HepG2 (cell line): ENCODE results near the gene CYTH2. TPM values are rescaled to one million over a fixed set of nuclear protein-coding genes. Genes with fewer than 3 reads are reported as not detected.

Experiments
- ATAC-seq: fragments of 200-7000 bp; cut with Tn5 transposase; 3 replicates; pipeline ENCODE4 v1.9.1; 2020; ENCODE audit warnings: mild to moderate bottlenecking, moderate library complexity
- BruUV-seq: library from RNA; stranded (reverse); fragments of 400-500 nt; replicated peaks from 2 replicates; lab custom pipeline; 2021; lab: Mats Ljungman, UMichigan
- CTCF ChIA-PET: fragments of 300-600 bp; formaldehyde crosslinking; extraction: SDS; loops from one replicate; lab custom pipeline; 2021; ENCODE audit warnings: low total read pairs, inconsistent platforms, low intra/inter-chr PET ratio; lab: Yijun Ruan, JAX
- POLR2A ChIA-PET: fragments of 350-600 bp; sonication (Branson Sonifier 250); formaldehyde crosslinking; loops from one replicate; lab custom pipeline; 2020; ENCODE audit warnings: antibody characterized with exemption, inconsistent platforms; lab: Yijun Ruan, JAX
- DNase-seq: peaks from one replicate; pipeline ENCODE4 v3.0.0-alpha.2; 2015; ENCODE audit warnings: low spot score
- FAIRE-seq: peaks from 3 replicates; lab custom pipeline; 2011; peaks lifted over from hg19 to GRCh38; lab: Jason Lieb, UNC
- H2AFZ ChIP-seq: one replicate; pipeline ENCODE4 v1.6.1; 2011; ENCODE audit warnings: low read length, inconsistent platforms
- H3K27ac ChIP-seq: fragments of 300-600 bp; 3 replicates; pipeline ENCODE4 v1.8.0; 2011; ENCODE audit warnings: mixed run types, mild to moderate bottlenecking, mixed read lengths, low read length, inconsistent platforms; ENCODE audit not compliant: insufficient read depth; ENCODE audit errors: extremely low read length
- H3K27me3 ChIP-seq, 2 experiments: fragments of 200-600 bp in 1 of 2; 2 replicates in 1 of 2; 3 replicates in 1 of 2; pipeline versions ENCODE4 v1.6.0 to v1.8.0; 2011; ENCODE audit warnings: low read length in 2 of 2, mild to moderate bottlenecking in 2 of 2, moderate library complexity in 2 of 2, inconsistent platforms in 1 of 2; ENCODE audit not compliant: insufficient read depth in 2 of 2, control insufficient read depth in 1 of 2
- H3K36me3 ChIP-seq, 2 experiments: fragments of 200-600 bp in 1 of 2; replicated peaks in 1 of 2; 2 replicates in 1 of 2; 3 replicates in 1 of 2; pipeline versions ENCODE4 v1.5.1 to v1.8.0; 2011; ENCODE audit warnings: low read length in 2 of 2, inconsistent platforms in 1 of 2; ENCODE audit not compliant: insufficient read depth in 2 of 2, control insufficient read depth in 1 of 2
- H3K4me1 ChIP-seq: 2 replicates; pipeline ENCODE4 v1.5.1; 2012; ENCODE audit warnings: low read length, inconsistent platforms; ENCODE audit not compliant: insufficient read depth
- H3K4me2 ChIP-seq: 2 replicates; pipeline ENCODE4 v1.6.0; 2011; ENCODE audit warnings: low read depth, low read length, inconsistent platforms
- H3K4me3 ChIP-seq, 3 experiments: fragments of 200-600 bp in 1 of 3; sonication (generic), shearing (Covaris generic) in 1 of 3; replicated peaks in 1 of 3; 2 replicates each; pipeline ENCODE4 v1.5.1; 2011 to 2016; ENCODE audit warnings: low read length in 3 of 3, inconsistent platforms in 2 of 3, low read depth in 2 of 3, mild to moderate bottlenecking in 2 of 3, control low read depth in 1 of 3, mixed read lengths in 1 of 3; ENCODE audit not compliant: insufficient read depth in 1 of 3
- H3K79me2 ChIP-seq: one replicate; pipeline ENCODE4 v1.6.1; 2011; ENCODE audit warnings: low read length, inconsistent platforms; ENCODE audit not compliant: insufficient read depth
- H3K9ac ChIP-seq: 2 replicates; pipeline ENCODE4 v1.6.0; 2011; ENCODE audit warnings: mild to moderate bottlenecking, low read depth, low read length, inconsistent platforms; ENCODE audit not compliant: insufficient read depth
- H3K9me3 ChIP-seq: 2 replicates; pipeline ENCODE4 v1.5.1; 2012; ENCODE audit warnings: mild to moderate bottlenecking, low read length
- H4K20me1 ChIP-seq: 2 replicates; pipeline ENCODE4 v1.6.0; 2011; ENCODE audit warnings: inconsistent platforms, mild to moderate bottlenecking, low read length, moderate library complexity; ENCODE audit not compliant: insufficient read depth
- CREM ChIP-seq, 2 experiments: sonication (generic) in 1 of 2; formaldehyde crosslinking in 1 of 2; IDR thresholded peaks; 2 replicates each; pipeline versions ENCODE4 v1.4.0 to v1.6.1; 2016 to 2020; ENCODE audit warnings: antibody characterized with exemption in 1 of 2, mild to moderate bottlenecking in 1 of 2, missing genetic modification reagents in 1 of 2
- DPF2 ChIP-seq: sonication (generic); formaldehyde crosslinking; IDR thresholded peaks from 2 replicates; pipeline ENCODE4 v1.4.0; 2020; ENCODE audit warnings: mild to moderate bottlenecking, low read depth, missing genetic modification reagents, borderline replicate concordance
- HOXD1 ChIP-seq: sonication (generic); formaldehyde crosslinking; IDR thresholded peaks from 2 replicates; pipeline ENCODE4 v1.5.0; 2020; ENCODE audit warnings: missing genetic modification reagents
- JUND ChIP-seq: sonication (generic); formaldehyde crosslinking; IDR thresholded peaks from 2 replicates; pipeline ENCODE4 v1.8.0; 2022; ENCODE audit warnings: mild to moderate bottlenecking, missing genetic modification reagents
- MAFG ChIP-seq: sonication (generic); formaldehyde crosslinking; IDR thresholded peaks from 2 replicates; pipeline ENCODE4 v1.5.1; 2020; ENCODE audit warnings: mild to moderate bottlenecking, missing genetic modification reagents
- MTA1 ChIP-seq: sonication (generic); formaldehyde crosslinking; IDR thresholded peaks from 2 replicates; pipeline ENCODE4 v1.4.0; 2020; ENCODE audit warnings: missing genetic modification reagents, mild to moderate bottlenecking, borderline replicate concordance
- NFIB ChIP-seq: sonication (generic); formaldehyde crosslinking; IDR thresholded peaks from 2 replicates; pipeline ENCODE4 v1.9.0; 2021; ENCODE audit warnings: missing genetic modification reagents, mild to moderate bottlenecking, borderline replicate concordance
- POLR2AphosphoS5 ChIP-seq: IDR thresholded peaks from 2 replicates; pipeline ENCODE4 v1.6.1; 2012; ENCODE audit warnings: low read depth, low read length
- RBM22 ChIP-seq: fragments of 200-400 bp; formaldehyde crosslinking; optimal IDR thresholded peaks from 2 replicates; pipeline ENCODE3; 2017; ENCODE audit warnings: mild to moderate bottlenecking, low read length, moderate library complexity
- SKI ChIP-seq: fragments of 450-650 bp; IDR thresholded peaks from one replicate; pipeline ENCODE4 v1.6.1; 2018; ENCODE audit warnings: mild to moderate bottlenecking; ENCODE audit not compliant: partially characterized antibody
- SMC3 ChIP-seq: IDR thresholded peaks from 2 replicates; pipeline ENCODE4 v1.6.1; 2011; ENCODE audit warnings: low read length, improper control_type of control experiment
- SMYD3 ChIP-seq: sonication (generic); formaldehyde crosslinking; IDR thresholded peaks from 2 replicates; pipeline ENCODE4 v1.8.1; 2023; ENCODE audit warnings: mild to moderate bottlenecking, missing genetic modification reagents
- SNRNP70 ChIP-seq: fragments of 200-400 bp; formaldehyde crosslinking; IDR thresholded peaks from 2 replicates; pipeline ENCODE4 v1.6.1; 2017; ENCODE audit warnings: mild to moderate bottlenecking, low read depth, low read length, moderate library complexity
- SRF ChIP-seq: IDR thresholded peaks from 2 replicates; pipeline ENCODE4 v1.6.1; 2011; ENCODE audit warnings: mild to moderate bottlenecking, low read depth, low read length, moderate library complexity
- ZBTB2 ChIP-seq: sonication (generic); formaldehyde crosslinking; IDR thresholded peaks from 2 replicates; pipeline ENCODE4 v1.8.0; 2022; ENCODE audit warnings: low read depth, missing genetic modification reagents
- ZC3H13 ChIP-seq: sonication (generic); formaldehyde crosslinking; IDR thresholded peaks from 2 replicates; pipeline ENCODE4 v1.8.1; 2023; ENCODE audit warnings: mild to moderate bottlenecking, missing genetic modification reagents, moderate library complexity
- ZFP82 ChIP-seq: sonication (generic); formaldehyde crosslinking; IDR thresholded peaks from 2 replicates; pipeline ENCODE4 v1.5.1; 2020; ENCODE audit warnings: mild to moderate bottlenecking, missing genetic modification reagents, borderline replicate concordance
- ZKSCAN5 ChIP-seq: sonication (generic); formaldehyde crosslinking; IDR thresholded peaks from 2 replicates; pipeline ENCODE4 v1.5.1; 2020; ENCODE audit warnings: mild to moderate bottlenecking, missing genetic modification reagents
- ZNF614 ChIP-seq: IDR thresholded peaks from 2 replicates; pipeline ENCODE4 v1.6.1; 2018; ENCODE audit warnings: missing biosample characterization, missing genetic modification reagents, inconsistent platforms, borderline replicate concordance
- ZNF660 ChIP-seq: sonication (generic); formaldehyde crosslinking; IDR thresholded peaks from 2 replicates; pipeline ENCODE4 v1.5.1; 2020; ENCODE audit warnings: mild to moderate bottlenecking, low read depth, missing genetic modification reagents, borderline replicate concordance
- ZNF678 ChIP-seq: sonication (generic); formaldehyde crosslinking; IDR thresholded peaks from 2 replicates; pipeline ENCODE4 v1.4.0; 2020; ENCODE audit warnings: mild to moderate bottlenecking, missing genetic modification reagents
- ZNF7 ChIP-seq: IDR thresholded peaks from 2 replicates; pipeline ENCODE4 v1.6.1; 2016; ENCODE audit warnings: missing biosample characterization, missing genetic modification reagents
- ZNF770 ChIP-seq: sonication (generic); formaldehyde crosslinking; IDR thresholded peaks from 2 replicates; pipeline ENCODE4 v1.5.0; 2020; ENCODE audit warnings: mild to moderate bottlenecking, missing genetic modification reagents
- ZNF772 ChIP-seq: sonication (generic); formaldehyde crosslinking; IDR thresholded peaks from 2 replicates; pipeline ENCODE4 v1.5.0; 2020; ENCODE audit warnings: mild to moderate bottlenecking, missing genetic modification reagents
- WGBS: methylation state at CpG from one replicate; pipeline ENCODE4 v1.1.6; 2017; ENCODE audit warnings: low lambda C conversion rate; 5-methylcytosine and 5-hydroxymethylcytosine counted together
- in situ Hi-C: cut with HindIII; loops from 2 replicates; pipeline ENCODE4 v1.10.0; 2017; ENCODE audit warnings: low pct_unique_long_range_greater_than_20kb; ENCODE audit not compliant: extremely low pct_ligation_motif_present
- intact Hi-C: fragments of 100-400 bp; cut with micrococcal nuclease; formaldehyde crosslinking; loops from one replicate; pipeline ENCODE4 v1.10.0; 2022; ENCODE audit not compliant: unreplicated experiment
- polyA plus RNA-seq, 8 experiments: library from polyadenylated mRNA; depleted of rRNA in 3 of 8; stranded (reverse) in 7 of 8; unstranded in 1 of 8; fragments of >200 nt; fragmentation: Illumina TruSeq in 4 of 8; extraction: Trizol in 4 of 8; gene quantifications; 2 replicates each; pipeline versions ENCODE4 v1.2.1 to v1.2.3, GENCODE V29; 2011 to 2016; ENCODE audit warnings: low read depth in 4 of 8, missing spikeins in 1 of 8, mixed read lengths in 1 of 8; ENCODE audit not compliant: insufficient read depth in 1 of 8
- total RNA-seq, 5 experiments: library from RNA; depleted of rRNA; stranded (reverse); fragments of >200 nt; fragmentation: Illumina TruSeq; extraction: Trizol; gene quantifications; 2 replicates each; pipeline ENCODE4 v1.2.3, GENCODE V29; 2016; ENCODE audit warnings: low read depth in 1 of 5

Gene CYTH2
- total and polyA plus RNA-seq, 2 of the 13 experiments (the other 11 are each of a cell fraction or from before 2014, with no cell fraction given), result 16.5 to 39.3 TPM

DNA sequence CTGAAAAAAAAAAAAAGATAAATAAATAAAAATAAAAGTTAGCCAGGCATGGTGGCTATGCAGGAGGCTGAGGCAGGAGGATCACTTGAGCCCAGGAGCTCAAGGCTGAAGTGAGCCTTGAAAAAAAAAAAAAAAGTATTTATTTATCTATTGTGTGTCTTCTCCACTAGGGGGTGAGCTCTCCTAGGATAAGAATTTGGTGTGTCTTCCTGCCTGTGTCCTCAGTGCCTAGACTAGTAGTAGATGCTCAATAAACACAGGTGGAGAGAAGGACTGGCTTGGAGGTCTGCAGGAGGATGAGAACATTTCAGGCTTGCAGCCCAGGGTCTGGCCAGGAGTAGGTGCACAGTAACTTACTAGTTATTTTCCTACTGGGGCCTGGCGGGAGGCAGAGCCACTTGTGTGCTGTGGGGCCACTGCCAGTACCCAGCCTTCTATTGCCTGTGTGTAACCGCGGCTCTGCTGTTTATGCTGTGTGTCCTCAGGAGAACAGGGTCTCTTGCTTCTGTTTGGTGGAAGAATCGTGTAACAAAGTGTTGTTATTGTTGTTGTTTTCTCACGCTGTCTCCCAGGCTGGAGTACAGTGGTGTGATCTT lies 37.1 kb downstream of the CYTH2 start:
- H4K20me1 ChIP-seq, result no peaks in the 10 kb centered on the region
- DNase-seq (peak; percentile 48), FAIRE-seq (no peak), ATAC-seq (no peak)
- no peak overlapping the region for H3K9ac ChIP-seq
- no TSS peak for BruUV-seq
- peaks cover 16% of the 10 kb centered on the region for H3K4me1 ChIP-seq
- no peaks in the 10 kb centered on the region for H3K79me2 ChIP-seq
- H3K36me3 ChIP-seq, result no peaks in the 10 kb centered on the region
- no peak overlapping the region for H3K4me2 ChIP-seq
- ChIA-PET CTCF (interaction anchor here (2.0 to 3.3 kb wide), 2 partner anchors 78 to 83 kb away, joined by 13 to 61 read pairs; no protein-coding TSS in a partner anchor), POLR2A (interaction anchor here (0.8 to 1.1 kb wide), 2 partner anchors 52 to 79 kb away, joined by 3 read pairs; no protein-coding TSS in a partner anchor)
- 41% methylated on average over 5 of the region's 5 CpGs for WGBS
- intact Hi-C loops, result loop anchor here (1.0 kb wide), 1 partner anchor 78 kb away; no protein-coding TSS in a partner anchor
- H3K27me3 ChIP-seq, result peaks cover 6 to 28% of the 10 kb centered on the region in 2 experiments; a peak in 4 of 5 replicates
- no peak overlapping the region for H3K27ac ChIP-seq
- no peaks in the 10 kb centered on the region for H3K9me3 ChIP-seq
- no peak overlapping the region for H3K4me3 ChIP-seq
- no peak overlapping the region for H2AFZ ChIP-seq
- in situ Hi-C loops, result no loop called here
- no peak for TF ChIP-seq ZNF660 (CRISPR knock-in tag)
- no peak for TF ChIP-seq CREM (IDR thresholded peaks at IDR 0.05)
- TF ChIP-seq CREM (CRISPR knock-in tag; IDR thresholded peaks at IDR 0.05), result no peak
- no peak for TF ChIP-seq DPF2 (CRISPR knock-in tag)
- TF ChIP-seq SMYD3 (CRISPR knock-in tag), result no peak
- TF ChIP-seq ZKSCAN5, result no peak
- no peak for TF ChIP-seq ZNF772 (CRISPR knock-in tag)
- no peak for TF ChIP-seq ZNF7 (CRISPR knock-in tag)
- TF ChIP-seq JUND (CRISPR knock-in tag), result no peak
- no peak for TF ChIP-seq RBM22
- peak; percentile 84 for TF ChIP-seq SMC3
- TF ChIP-seq SNRNP70, result no peak
- no peak for TF ChIP-seq ZC3H13 (CRISPR knock-in tag)
- no peak for TF ChIP-seq HOXD1 (CRISPR knock-in tag)
- no peak for TF ChIP-seq SKI
- no peak for TF ChIP-seq ZBTB2 (CRISPR knock-in tag)
- TF ChIP-seq ZNF614, result no peak
- TF ChIP-seq SRF, result no peak
- TF ChIP-seq NFIB, result no peak
- no peak for TF ChIP-seq MAFG (CRISPR knock-in tag)
- TF ChIP-seq ZNF678, result no peak
- no peak for TF ChIP-seq MTA1
- TF ChIP-seq ZFP82 (CRISPR knock-in tag), result no peak
- TF ChIP-seq POLR2AphosphoS5, result no peak
- peak; percentile 89 for TF ChIP-seq ZNF770
